Measurements from ENCODE around the gene CAPN9.
"Not testable (repeated sequence)": the region's sequence is repeated elsewhere in the genome, so short reads cannot be mapped to it uniquely, and the experiment has no call there.

Gene CAPN9

GRCh38 chr1:230833511-230833910 is 86.3 kb downstream of the CAPN9 start:
- H3K4me3 ChIP-seq (ENCODE audit: low read depth in 1 of 2, low read length in 2 of 2): no peak overlapping the region
- peaks cover 0 to 6% of the 10 kb centered on the region in 2 donors for H3K4me1 ChIP-seq (ENCODE audit: control insufficient read depth in 1 of 2, insufficient read depth in 2 of 2, low read length in 2 of 2)
- no peaks in the 10 kb centered on the region for H3K9me3 ChIP-seq (ENCODE audit: control insufficient read depth in 1 of 2, low read length in 2 of 2)
- H3K27ac ChIP-seq (ENCODE audit: low read length): no peak overlapping the region
- H3K27me3 ChIP-seq (ENCODE audit: low read depth, low read length): no peaks in the 10 kb centered on the region
- H3K36me3 ChIP-seq (ENCODE audit: control insufficient read depth in 1 of 2, insufficient read depth in 2 of 2, low read length in 2 of 2): peaks cover 11 to 14% of the 10 kb centered on the region in 2 donors

DNA sequence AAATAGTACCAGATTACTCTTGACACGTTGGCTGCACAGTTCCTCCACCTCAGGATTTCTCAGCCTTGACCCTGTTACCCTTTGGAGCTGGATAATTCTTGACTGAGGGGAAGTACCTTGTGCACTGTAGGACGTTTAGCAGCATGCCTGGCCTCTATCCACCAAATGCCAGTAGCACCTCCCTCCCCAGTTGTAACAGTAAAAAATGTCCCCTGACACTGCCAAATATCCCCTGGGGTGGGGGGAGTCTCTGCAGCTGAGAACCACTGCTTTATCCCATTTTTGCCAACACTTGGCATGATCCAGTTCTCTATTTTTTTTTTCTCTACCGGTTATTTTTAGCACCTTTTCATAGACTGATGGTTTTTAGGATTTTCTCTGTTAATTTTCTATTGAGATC is 87.1 kb downstream of the CAPN9 start:
- Histone ChIP-seq H3K4me3 (ENCODE audit: low read depth in 1 of 2, low read length in 2 of 2) (no peak overlapping the region), H3K27me3 (ENCODE audit: low read depth, low read length) (no peaks in the 10 kb centered on the region), H3K36me3 (ENCODE audit: control insufficient read depth in 1 of 2, insufficient read depth in 2 of 2, low read length in 2 of 2) (peaks cover 12 to 22% of the 10 kb centered on the region in 2 donors), H3K9me3 (ENCODE audit: control insufficient read depth in 1 of 2, low read length in 2 of 2) (no peaks in the 10 kb centered on the region), H3K4me1 (ENCODE audit: control insufficient read depth in 1 of 2, insufficient read depth in 2 of 2, low read length in 2 of 2) (peaks cover 0 to 6% of the 10 kb centered on the region in 2 donors), H3K27ac (ENCODE audit: low read length) (no peak overlapping the region)

GRCh38 chr1:230836347-230836746 is 89.2 kb downstream of the CAPN9 start:
- Histone ChIP-seq H3K9me3 (ENCODE audit: control insufficient read depth in 1 of 2, low read length in 2 of 2) (no peaks in the 10 kb centered on the region), H3K4me1 (ENCODE audit: control insufficient read depth in 1 of 2, insufficient read depth in 2 of 2, low read length in 2 of 2) (peaks cover 0 to 6% of the 10 kb centered on the region in 2 donors), H3K27me3 (ENCODE audit: low read depth, low read length) (no peaks in the 10 kb centered on the region), H3K4me3 (ENCODE audit: low read depth in 1 of 2, low read length in 2 of 2) (no peak overlapping the region), H3K36me3 (ENCODE audit: control insufficient read depth in 1 of 2, insufficient read depth in 2 of 2, low read length in 2 of 2) (peaks cover 12 to 37% of the 10 kb centered on the region in 2 donors), H3K27ac (ENCODE audit: low read length) (no peak overlapping the region)

DNA sequence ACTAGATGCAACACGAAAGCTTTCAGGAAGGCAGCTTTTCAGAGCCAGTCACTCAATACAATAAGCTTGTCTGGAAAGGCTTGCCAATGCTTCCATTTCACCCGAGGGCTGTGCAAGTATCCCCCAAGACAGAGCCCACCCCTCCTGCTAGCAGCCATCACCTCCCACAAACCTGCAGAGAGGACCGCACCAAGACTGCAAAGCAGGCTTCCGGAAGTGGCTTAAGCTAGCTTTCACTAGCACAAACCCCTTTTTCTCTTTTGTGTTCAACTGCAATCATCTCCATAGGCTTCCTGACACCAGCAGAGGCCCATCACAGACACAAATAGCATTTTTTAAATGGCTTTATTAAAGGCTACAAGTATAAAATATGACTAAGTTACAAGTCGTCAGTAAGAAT is 89.6 kb downstream of the CAPN9 start:
- Histone ChIP-seq H3K4me3 (ENCODE audit: low read depth in 1 of 2, low read length in 2 of 2) (no peak overlapping the region), H3K27me3 (ENCODE audit: low read depth, low read length) (no peaks in the 10 kb centered on the region), H3K9me3 (ENCODE audit: control insufficient read depth in 1 of 2, low read length in 2 of 2) (no peaks in the 10 kb centered on the region), H3K4me1 (ENCODE audit: control insufficient read depth in 1 of 2, insufficient read depth in 2 of 2, low read length in 2 of 2) (peaks cover 0 to 6% of the 10 kb centered on the region in 2 donors), H3K36me3 (ENCODE audit: control insufficient read depth in 1 of 2, insufficient read depth in 2 of 2, low read length in 2 of 2) (peaks cover 12 to 40% of the 10 kb centered on the region in 2 donors), H3K27ac (ENCODE audit: low read length) (no peak overlapping the region)

DNA sequence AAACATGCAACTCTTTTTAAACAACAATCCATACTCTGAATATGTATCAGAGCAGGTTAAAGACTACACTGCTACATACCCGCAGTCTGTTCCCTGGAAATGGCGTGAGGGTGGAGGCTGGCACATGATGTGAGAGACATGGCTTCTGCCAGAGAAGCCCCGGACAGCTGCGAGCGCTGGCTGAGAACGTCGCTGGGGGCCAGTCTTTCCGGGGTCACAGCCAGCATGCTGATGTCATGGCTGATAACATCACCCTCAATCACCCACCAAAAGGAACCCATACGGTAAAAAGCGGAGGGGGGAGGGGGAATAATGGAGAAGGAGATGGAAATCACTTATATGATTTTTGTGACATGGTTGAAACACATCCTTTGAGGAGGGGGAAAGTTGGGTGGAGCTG is 92.0 kb downstream of the CAPN9 start:
- no peaks in the 10 kb centered on the region for H3K27me3 ChIP-seq (ENCODE audit: low read depth, low read length)
- no peaks in the 10 kb centered on the region for H3K9me3 ChIP-seq (ENCODE audit: control insufficient read depth in 1 of 2, low read length in 2 of 2)
- no peak overlapping the region for H3K4me3 ChIP-seq (ENCODE audit: low read depth in 1 of 2, low read length in 2 of 2)
- peaks cover 12 to 51% of the 10 kb centered on the region in 2 donors for H3K36me3 ChIP-seq (ENCODE audit: control insufficient read depth in 1 of 2, insufficient read depth in 2 of 2, low read length in 2 of 2)
- peaks cover 0 to 4% of the 10 kb centered on the region in 2 donors for H3K4me1 ChIP-seq (ENCODE audit: control insufficient read depth in 1 of 2, insufficient read depth in 2 of 2, low read length in 2 of 2)
- no peak overlapping the region for H3K27ac ChIP-seq (ENCODE audit: low read length)

DNA sequence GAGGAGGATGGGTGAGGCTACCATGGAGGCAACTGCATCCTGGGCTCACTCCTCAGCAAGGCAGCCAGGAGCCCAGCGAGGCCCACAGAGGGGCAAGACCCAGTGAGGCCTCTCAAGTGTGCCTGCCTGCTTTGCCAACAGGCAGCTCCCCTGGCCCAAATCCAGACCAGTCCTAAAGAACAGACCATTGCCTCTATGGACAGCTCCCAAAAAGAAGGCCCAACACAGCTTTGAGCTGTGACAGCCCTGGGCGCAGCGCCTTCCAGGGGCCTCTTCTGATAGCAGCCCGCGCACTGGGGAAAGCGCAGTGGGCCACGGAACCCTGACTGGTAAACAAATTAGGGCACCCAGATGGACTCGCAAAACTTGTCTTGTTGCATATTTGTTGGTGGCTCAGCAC is 95.6 kb downstream of the CAPN9 start:
- Histone ChIP-seq H3K36me3 (ENCODE audit: control insufficient read depth in 1 of 2, insufficient read depth in 2 of 2, low read length in 2 of 2) (peaks cover 8 to 44% of the 10 kb centered on the region in 2 donors), H3K9me3 (ENCODE audit: control insufficient read depth in 1 of 2, low read length in 2 of 2) (no peaks in the 10 kb centered on the region), H3K4me1 (ENCODE audit: control insufficient read depth in 1 of 2, insufficient read depth in 2 of 2, low read length in 2 of 2) (no peaks in the 10 kb centered on the region), H3K4me3 (ENCODE audit: low read depth in 1 of 2, low read length in 2 of 2) (no peak overlapping the region), H3K27ac (ENCODE audit: low read length) (no peak overlapping the region), H3K27me3 (ENCODE audit: low read depth, low read length) (no peaks in the 10 kb centered on the region)

DNA sequence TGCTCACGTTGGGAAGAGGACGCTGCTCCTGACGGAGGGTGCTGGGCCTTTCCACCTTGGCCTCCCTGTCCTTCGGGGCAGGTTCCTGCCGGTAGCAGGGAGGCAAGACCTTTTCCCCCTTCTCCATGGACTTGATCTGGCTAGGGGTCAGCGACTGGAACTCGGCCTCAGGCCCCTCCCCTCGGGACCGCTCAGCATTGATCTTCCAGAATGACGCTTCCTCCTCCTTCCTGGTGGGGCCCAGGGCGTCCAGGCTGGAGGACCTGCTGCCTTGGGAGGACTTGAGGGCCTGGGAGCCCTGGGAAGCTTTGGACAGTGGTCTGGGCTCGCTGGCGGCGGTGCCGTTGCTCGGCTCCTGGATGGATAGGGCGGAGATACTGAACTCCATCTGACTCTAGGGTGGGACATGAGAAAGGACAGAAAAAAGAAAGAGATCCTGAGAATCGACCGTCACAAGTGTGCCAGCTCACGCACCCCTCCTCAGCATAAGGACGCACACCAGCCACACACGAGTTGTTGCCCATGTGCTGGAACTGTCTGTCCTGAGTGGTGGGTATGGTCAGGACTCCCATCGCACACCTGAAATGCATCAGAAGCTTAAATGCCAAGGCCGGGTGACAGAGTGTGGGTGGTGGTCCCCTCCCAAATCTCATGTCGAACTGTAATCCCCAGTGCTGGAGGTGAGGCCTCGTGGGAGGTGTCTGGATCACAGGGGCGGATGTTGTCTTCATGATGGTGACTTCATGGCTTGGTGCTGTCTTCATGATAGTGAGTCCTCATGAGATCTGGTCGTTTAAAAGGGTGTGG is 96.5 kb downstream of the CAPN9 start:
- no peak overlapping the region for H3K4me3 ChIP-seq (ENCODE audit: low read depth in 1 of 2, low read length in 2 of 2)
- H3K4me1 ChIP-seq (ENCODE audit: control insufficient read depth in 1 of 2, insufficient read depth in 2 of 2, low read length in 2 of 2): peaks cover 0 to 2% of the 10 kb centered on the region in 2 donors
- no peak overlapping the region for H3K27ac ChIP-seq (ENCODE audit: low read length)
- H3K9me3 ChIP-seq (ENCODE audit: control insufficient read depth in 1 of 2, low read length in 2 of 2): no peaks in the 10 kb centered on the region
- peaks cover 0 to 35% of the 10 kb centered on the region in 2 donors for H3K36me3 ChIP-seq (ENCODE audit: control insufficient read depth in 1 of 2, insufficient read depth in 2 of 2, low read length in 2 of 2)
- no peaks in the 10 kb centered on the region for H3K27me3 ChIP-seq (ENCODE audit: low read depth, low read length)

GRCh38 chr1:230844561-230844960 is 97.4 kb downstream of the CAPN9 start:
- peaks cover 0 to 26% of the 10 kb centered on the region in 2 donors for H3K36me3 ChIP-seq (ENCODE audit: control insufficient read depth in 1 of 2, insufficient read depth in 2 of 2, low read length in 2 of 2)
- no peak overlapping the region for H3K4me3 ChIP-seq (ENCODE audit: low read depth in 1 of 2, low read length in 2 of 2)
- peaks cover 2 to 8% of the 10 kb centered on the region in 2 donors for H3K4me1 ChIP-seq (ENCODE audit: control insufficient read depth in 1 of 2, insufficient read depth in 2 of 2, low read length in 2 of 2)
- no peaks in the 10 kb centered on the region for H3K27me3 ChIP-seq (ENCODE audit: low read depth, low read length)
- no peak overlapping the region for H3K27ac ChIP-seq (ENCODE audit: low read length)
- H3K9me3 ChIP-seq (ENCODE audit: control insufficient read depth in 1 of 2, low read length in 2 of 2): no peaks in the 10 kb centered on the region

- peaks cover 8 to 15% of the 10 kb centered on the region in 2 donors for H3K4me1 ChIP-seq (ENCODE audit: control insufficient read depth in 1 of 2, insufficient read depth in 2 of 2, low read length in 2 of 2)
- not testable (repeated sequence) for H3K27me3 ChIP-seq (ENCODE audit: low read depth, low read length); H3K4me3 ChIP-seq (ENCODE audit: low read depth in 1 of 2, low read length in 2 of 2); H3K9me3 ChIP-seq (ENCODE audit: control insufficient read depth in 1 of 2, low read length in 2 of 2); H3K27ac ChIP-seq (ENCODE audit: low read length)
- H3K36me3 ChIP-seq (ENCODE audit: control insufficient read depth in 1 of 2, insufficient read depth in 2 of 2, low read length in 2 of 2): peaks cover 0 to 25% of the 10 kb centered on the region in 2 donors
Observed at GRCh38 chr1:230845184-230845583, 98.0 kb downstream of the CAPN9 start.

- H3K4me1 ChIP-seq (ENCODE audit: control insufficient read depth in 1 of 2, insufficient read depth in 2 of 2, low read length in 2 of 2): peaks cover 13 to 36% of the 10 kb centered on the region in 2 donors
- no peak overlapping the region for H3K4me3 ChIP-seq (ENCODE audit: low read depth in 1 of 2, low read length in 2 of 2)
- no peak overlapping the region for H3K27ac ChIP-seq (ENCODE audit: low read length)
- H3K9me3 ChIP-seq (ENCODE audit: control insufficient read depth in 1 of 2, low read length in 2 of 2): peaks cover 0 to 4% of the 10 kb centered on the region in 2 donors
- no peaks in the 10 kb centered on the region for H3K27me3 ChIP-seq (ENCODE audit: low read depth, low read length)
- peaks cover 7 to 10% of the 10 kb centered on the region in 2 donors for H3K36me3 ChIP-seq (ENCODE audit: control insufficient read depth in 1 of 2, insufficient read depth in 2 of 2, low read length in 2 of 2)
Observed at GRCh38 chr1:230848235-230848634, 101.0 kb downstream of the CAPN9 start.

GRCh38 chr1:230849451-230850224 is 102.5 kb downstream of the CAPN9 start:
- Histone ChIP-seq H3K4me3 (ENCODE audit: low read depth in 1 of 2, low read length in 2 of 2) (peak overlapping the region in 1 of 2 donors; percentile 10), H3K36me3 (ENCODE audit: control insufficient read depth in 1 of 2, insufficient read depth in 2 of 2, low read length in 2 of 2) (peaks cover 19 to 21% of the 10 kb centered on the region in 2 donors), H3K9me3 (ENCODE audit: control insufficient read depth in 1 of 2, low read length in 2 of 2) (peaks cover 0 to 4% of the 10 kb centered on the region in 2 donors), H3K4me1 (ENCODE audit: control insufficient read depth in 1 of 2, insufficient read depth in 2 of 2, low read length in 2 of 2) (peaks cover 13 to 36% of the 10 kb centered on the region in 2 donors), H3K27ac (ENCODE audit: low read length) (peak overlapping the region; percentile 17), H3K27me3 (ENCODE audit: low read depth, low read length) (no peaks in the 10 kb centered on the region)
